ENCODE measurements around the gene CCP110. TPM values are rescaled to one million over a fixed set of nuclear protein-coding genes. Genes with fewer than 3 reads are reported as not detected.

Gene CCP110
- total RNA-seq, 3 donors from 2014 or later (not counting 1 experiment from before 2014, with no cell fraction given) = 14.1 to 18.0 (median 17.5) TPM

DNA sequence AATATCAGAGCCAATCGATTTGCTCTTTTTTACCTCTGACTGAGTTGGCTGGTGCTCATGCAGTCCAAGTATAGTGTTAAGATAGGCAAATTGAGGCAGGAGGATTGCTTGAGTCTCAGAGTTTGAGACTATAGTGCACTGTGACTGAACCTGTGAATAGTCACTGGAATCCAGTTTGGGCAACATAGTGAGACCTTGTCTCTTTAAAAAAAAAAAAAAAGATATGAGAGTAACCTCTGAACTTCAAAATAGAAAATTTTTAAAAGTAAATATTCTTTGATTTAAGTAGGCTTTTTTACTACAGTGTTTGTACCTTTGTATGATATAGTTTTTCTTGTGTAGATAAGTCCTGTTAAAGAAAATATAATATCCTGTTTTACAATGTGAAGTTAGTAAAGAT, 3.4 kb downstream of the CCP110 start:
- Histone ChIP-seq H3K9me3 (ENCODE audit: control insufficient read depth, insufficient read depth, low read length) (no peaks in the 10 kb centered on the region), H3K4me3 (ENCODE audit: low read length) (no peak overlapping the region), H3K27ac (ENCODE audit: low read length) (no peak overlapping the region), H3K4me1 (ENCODE audit: control insufficient read depth, insufficient read depth, low read length) (peaks cover 17% of the 10 kb centered on the region), H3K27me3 (ENCODE audit: control insufficient read depth, insufficient read depth, low read length) (no peaks in the 10 kb centered on the region), H3K36me3 (ENCODE audit: control insufficient read depth, insufficient read depth, low read length) (peaks cover 7% of the 10 kb centered on the region)
- TF ChIP-seq, protein P1, sequence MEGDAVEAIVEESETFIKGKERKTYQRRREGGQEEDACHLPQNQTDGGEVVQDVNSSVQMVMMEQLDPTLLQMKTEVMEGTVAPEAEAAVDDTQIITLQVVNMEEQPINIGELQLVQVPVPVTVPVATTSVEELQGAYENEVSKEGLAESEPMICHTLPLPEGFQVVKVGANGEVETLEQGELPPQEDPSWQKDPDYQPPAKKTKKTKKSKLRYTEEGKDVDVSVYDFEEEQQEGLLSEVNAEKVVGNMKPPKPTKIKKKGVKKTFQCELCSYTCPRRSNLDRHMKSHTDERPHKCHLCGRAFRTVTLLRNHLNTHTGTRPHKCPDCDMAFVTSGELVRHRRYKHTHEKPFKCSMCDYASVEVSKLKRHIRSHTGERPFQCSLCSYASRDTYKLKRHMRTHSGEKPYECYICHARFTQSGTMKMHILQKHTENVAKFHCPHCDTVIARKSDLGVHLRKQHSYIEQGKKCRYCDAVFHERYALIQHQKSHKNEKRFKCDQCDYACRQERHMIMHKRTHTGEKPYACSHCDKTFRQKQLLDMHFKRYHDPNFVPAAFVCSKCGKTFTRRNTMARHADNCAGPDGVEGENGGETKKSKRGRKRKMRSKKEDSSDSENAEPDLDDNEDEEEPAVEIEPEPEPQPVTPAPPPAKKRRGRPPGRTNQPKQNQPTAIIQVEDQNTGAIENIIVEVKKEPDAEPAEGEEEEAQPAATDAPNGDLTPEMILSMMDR (IDR thresholded peaks at IDR 0.05) = no peak
- DNase-seq (no peak), ATAC-seq (no peak)
- intact Hi-C loops (cut with micrococcal nuclease) = no loop called here
- Mint-ChIP-seq H3K9me3 (no peaks in the 10 kb centered on the region), H3K27me3 (ENCODE audit: low read depth in 2 of 2) (no peaks in the 10 kb centered on the region), H3K4me1 (peaks cover 21 to 28% of the 10 kb centered on the region in 2 donors), H3K4me3 (no peak overlapping the region), H3K36me3 (peaks cover 6% of the 10 kb centered on the region), H3K27ac (no peak overlapping the region)
- 100% methylated on average over 1 of the region's 1 CpG for WGBS (ENCODE audit: insufficient coverage)

DNA sequence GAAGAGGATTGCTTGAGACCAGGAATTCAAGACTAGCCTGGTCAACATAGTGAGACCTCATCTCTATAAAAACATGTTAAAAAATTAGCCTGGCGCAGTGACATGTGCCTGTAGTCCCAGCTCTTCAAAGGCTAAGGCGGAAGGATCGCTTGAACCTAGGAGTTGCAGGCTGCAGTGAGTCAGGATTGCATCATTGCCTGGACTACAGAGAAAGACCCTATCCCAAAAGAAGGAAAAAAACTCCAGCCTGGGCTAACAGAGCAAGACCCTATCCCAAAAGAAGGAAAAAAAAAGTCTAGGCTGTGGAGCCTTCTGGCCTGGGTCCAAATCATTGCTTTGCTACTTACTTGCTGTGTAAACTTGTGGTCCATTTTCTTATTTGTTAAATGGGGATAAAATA, 4.9 kb downstream of the CCP110 start:
- Histone ChIP-seq H3K27me3 (ENCODE audit: control insufficient read depth, insufficient read depth, low read length) (no peaks in the 10 kb centered on the region), H3K4me3 (ENCODE audit: low read length) (no peak overlapping the region), H3K4me1 (ENCODE audit: control insufficient read depth, insufficient read depth, low read length) (peaks cover 10% of the 10 kb centered on the region), H3K36me3 (ENCODE audit: control insufficient read depth, insufficient read depth, low read length) (peaks cover 7% of the 10 kb centered on the region), H3K9me3 (ENCODE audit: control insufficient read depth, insufficient read depth, low read length) (no peaks in the 10 kb centered on the region), H3K27ac (ENCODE audit: low read length) (no peak overlapping the region)
- ATAC-seq = no peak
- Mint-ChIP-seq H3K4me3 (no peak overlapping the region), H3K9me3 (no peaks in the 10 kb centered on the region), H3K27ac (no peak overlapping the region), H3K36me3 (peaks cover 13% of the 10 kb centered on the region), H3K27me3 (ENCODE audit: low read depth in 2 of 2) (no peaks in the 10 kb centered on the region), H3K4me1 (peaks cover 14 to 20% of the 10 kb centered on the region in 2 donors)
- intact Hi-C loops (cut with micrococcal nuclease) = no loop called here
- no peak for DNase-seq
- WGBS (ENCODE audit: insufficient coverage) = 98% methylated on average over 3 of the region's 3 CpGs
- TF ChIP-seq, protein P1 (IDR thresholded peaks at IDR 0.05) = no peak

DNA sequence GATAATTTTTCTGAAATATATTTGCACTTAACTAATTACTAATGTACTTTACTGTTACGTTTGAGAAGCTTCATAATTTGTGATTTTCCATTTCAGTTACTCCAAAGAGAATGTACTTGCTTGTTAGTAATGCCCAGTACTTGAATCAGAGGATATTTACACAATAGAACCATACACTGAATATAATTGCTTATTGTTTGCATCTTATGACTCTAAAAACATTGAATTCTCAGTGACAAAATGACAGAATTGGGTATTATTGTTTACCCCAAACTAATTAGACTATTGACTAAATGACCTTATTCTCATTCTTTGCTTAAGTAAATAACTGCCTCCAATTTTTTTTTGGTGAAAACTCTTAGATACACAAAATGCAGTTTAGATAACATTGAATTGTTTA, 8.9 kb downstream of the CCP110 start:
- TF ChIP-seq, protein P1 (IDR thresholded peaks at IDR 0.05) = no peak
- intact Hi-C loops (cut with micrococcal nuclease) = no loop called here
- Histone ChIP-seq H3K36me3 (ENCODE audit: control insufficient read depth, insufficient read depth, low read length) (peaks cover 22% of the 10 kb centered on the region), H3K4me3 (ENCODE audit: low read length) (no peak overlapping the region), H3K27ac (ENCODE audit: low read length) (no peak overlapping the region), H3K9me3 (ENCODE audit: control insufficient read depth, insufficient read depth, low read length) (no peaks in the 10 kb centered on the region), H3K27me3 (ENCODE audit: control insufficient read depth, insufficient read depth, low read length) (no peaks in the 10 kb centered on the region), H3K4me1 (ENCODE audit: control insufficient read depth, insufficient read depth, low read length) (no peaks in the 10 kb centered on the region)
- Mint-ChIP-seq H3K9me3 (no peaks in the 10 kb centered on the region), H3K4me1 (no peaks in the 10 kb centered on the region), H3K36me3 (peaks cover 12% of the 10 kb centered on the region), H3K27ac (no peak overlapping the region), H3K27me3 (ENCODE audit: low read depth in 2 of 2) (no peaks in the 10 kb centered on the region), H3K4me3 (no peak overlapping the region)
- ATAC-seq (no peak), DNase-seq (no peak)
- WGBS (ENCODE audit: insufficient coverage) = no CpG with 5 or more reads among the region's 1 CpG

DNA sequence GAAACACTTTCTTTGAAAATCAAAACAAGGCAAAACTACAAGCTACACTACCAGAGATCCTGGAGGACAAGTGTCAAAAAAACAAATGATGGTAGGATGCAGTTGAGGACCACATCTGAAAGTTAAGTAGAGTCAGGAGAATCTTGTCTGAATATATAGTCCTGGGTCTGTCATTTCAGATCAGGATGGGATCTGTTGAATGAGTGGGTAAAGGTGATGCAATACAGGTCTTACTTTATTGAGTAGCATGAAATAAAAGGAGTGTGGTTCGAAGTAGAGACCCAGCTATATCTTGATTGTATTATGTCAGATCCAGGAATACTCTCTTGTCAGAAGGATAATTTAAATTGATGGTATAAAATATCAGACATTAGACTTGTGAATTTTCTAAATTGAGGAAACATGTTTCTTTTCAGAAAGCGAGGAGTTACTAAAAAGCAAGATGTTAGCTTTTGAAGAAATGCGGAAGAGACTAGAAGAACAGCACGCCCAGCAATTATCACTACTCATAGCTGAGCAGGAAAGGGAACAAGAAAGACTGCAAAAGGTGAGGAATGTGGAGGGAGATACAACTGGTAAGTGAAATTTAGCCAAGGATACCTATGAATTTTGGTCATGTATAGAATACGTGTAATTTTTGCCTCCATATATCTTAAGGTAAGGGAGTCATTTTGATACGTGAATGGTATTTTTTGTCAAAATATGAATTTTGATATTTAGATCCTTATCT, 16.7 kb downstream of the CCP110 start:
- TF ChIP-seq, protein P1 (IDR thresholded peaks at IDR 0.05) = no peak
- no peaks in the 10 kb centered on the region for H3K9me3 ChIP-seq (ENCODE audit: control insufficient read depth, insufficient read depth, low read length)
- H3K27me3 ChIP-seq (ENCODE audit: control insufficient read depth, insufficient read depth, low read length) = no peaks in the 10 kb centered on the region
- ATAC-seq = no peak
- no peaks in the 10 kb centered on the region for H3K4me1 Mint-ChIP-seq
- H3K27ac ChIP-seq (ENCODE audit: low read length) = no peak overlapping the region
- H3K27me3 Mint-ChIP-seq (ENCODE audit: low read depth in 2 of 2) = no peaks in the 10 kb centered on the region
- no peak for DNase-seq
- H3K4me1 ChIP-seq (ENCODE audit: control insufficient read depth, insufficient read depth, low read length) = no peaks in the 10 kb centered on the region
- 95% methylated on average over 5 of the region's 6 CpGs for WGBS (ENCODE audit: insufficient coverage)
- H3K4me3 Mint-ChIP-seq = no peak overlapping the region
- H3K36me3 Mint-ChIP-seq = peaks cover 12% of the 10 kb centered on the region
- intact Hi-C loops (cut with micrococcal nuclease) = no loop called here
- H3K9me3 Mint-ChIP-seq = peaks cover 0 to 2% of the 10 kb centered on the region in 2 donors
- peaks cover 46% of the 10 kb centered on the region for H3K36me3 ChIP-seq (ENCODE audit: control insufficient read depth, insufficient read depth, low read length)
- H3K27ac Mint-ChIP-seq = no peak overlapping the region
- H3K4me3 ChIP-seq (ENCODE audit: low read length) = no peak overlapping the region

Measured in natural killer cell (primary cell).